HG02798 (cell line): ENCODE measurements around the gene ABHD15.
A peak's percentile ranks its signal among the peaks of the same experiment; 100 is the strongest.

Source experiments
- ATAC-seq: cut with Tn5 transposase; IDR thresholded peaks from one replicate; pipeline ENCODE4 v1.9.1; 2021; ENCODE audit warnings: mild to moderate bottlenecking; ENCODE audit not compliant: unreplicated experiment, poor library complexity

The ABHD15 gene

DNA sequence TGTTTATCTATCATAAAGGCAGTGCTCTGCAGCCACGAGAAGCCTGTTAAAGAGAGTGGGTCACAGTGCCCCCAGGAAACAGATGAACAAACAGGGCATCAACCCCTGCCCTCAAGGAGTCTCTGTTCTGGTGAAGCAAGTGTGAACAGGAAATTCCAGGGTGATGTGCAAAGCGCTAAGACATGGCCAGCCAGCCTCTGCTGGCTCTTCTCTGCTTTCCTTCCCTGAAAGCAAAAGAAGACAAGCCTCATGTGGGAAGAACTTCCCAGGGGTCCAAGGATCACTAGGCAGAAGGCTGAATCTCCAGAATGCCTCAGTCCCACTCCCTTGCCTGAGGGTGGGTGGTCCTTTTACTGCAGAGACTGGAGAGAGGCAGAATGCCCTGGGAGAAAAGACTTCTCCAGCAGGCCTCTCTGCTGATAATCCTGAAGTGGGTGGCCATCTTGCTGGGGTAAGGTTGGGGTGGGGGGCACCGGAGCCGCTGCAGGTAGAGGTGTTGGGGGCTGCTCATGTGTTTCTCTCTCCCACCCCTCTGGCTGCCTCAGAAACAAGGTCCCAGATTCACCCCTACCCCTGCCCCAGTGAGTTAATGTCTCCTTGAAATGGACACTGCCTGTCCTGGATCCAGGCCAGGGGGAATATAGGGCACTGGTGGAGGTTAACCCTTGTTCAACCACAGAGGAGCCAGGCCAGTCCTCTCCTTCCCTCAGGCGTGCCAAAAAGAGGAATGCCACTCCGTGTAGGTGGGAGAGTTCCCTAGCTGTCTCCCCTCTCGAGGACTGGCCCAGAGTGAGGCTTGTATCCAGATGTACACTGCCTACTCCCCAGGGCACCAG lies 28.5 kb upstream of the ABHD15 start:
- no peak for ATAC-seq

GRCh38 chr17:29594519-29595090 lies 27.8 kb upstream of the ABHD15 start:
- no peak for ATAC-seq

DNA sequence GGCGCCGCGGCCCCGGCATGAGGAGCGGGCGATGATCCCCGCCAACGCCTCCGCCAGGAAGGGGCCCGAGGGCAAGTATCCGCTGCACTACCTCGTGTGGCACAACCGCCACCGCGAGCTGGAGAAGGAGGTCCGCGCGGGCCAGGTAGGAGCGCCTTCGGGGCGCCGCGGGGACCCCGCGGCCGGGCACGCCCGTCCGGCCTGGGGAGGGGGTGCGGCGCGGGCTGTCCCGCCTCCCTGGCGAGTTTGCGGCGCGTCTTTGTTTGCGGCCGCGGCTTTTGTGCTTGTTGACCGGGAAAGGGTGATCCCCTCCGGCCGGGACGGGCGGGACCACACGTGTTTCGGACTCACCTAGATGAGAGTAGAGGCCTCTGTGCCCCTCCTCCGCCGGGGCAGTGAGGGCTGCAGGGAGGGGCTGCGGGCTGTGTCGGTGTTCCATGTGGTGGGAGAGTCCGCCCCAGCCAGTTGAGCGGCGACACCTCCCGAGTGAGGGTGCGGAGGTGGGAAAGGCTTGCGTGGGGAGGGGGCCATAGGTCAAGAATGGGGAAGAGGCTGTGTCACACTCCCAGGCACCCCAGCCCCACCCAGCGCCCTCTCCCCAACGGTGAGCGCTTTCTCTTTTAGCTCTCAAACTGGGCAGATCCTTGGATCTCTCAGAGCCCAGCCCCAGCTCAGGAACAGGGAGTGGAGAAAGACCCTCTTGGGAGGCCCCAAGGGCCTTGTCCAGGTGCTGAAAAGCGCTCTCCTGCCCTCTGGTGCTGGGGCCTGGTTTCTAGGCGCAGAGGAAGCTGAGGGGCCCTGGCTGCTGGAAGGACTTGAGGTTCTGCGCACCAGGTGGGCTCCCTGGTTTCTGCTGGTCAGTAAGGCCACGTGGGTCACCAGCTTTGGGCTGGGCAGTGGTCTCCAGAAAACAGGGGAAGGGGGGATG lies 27.0 kb upstream of the ABHD15 start:
- ATAC-seq, result no peak

GRCh38 chr17:29592850-29593551 lies 26.2 kb upstream of the ABHD15 start, which contains the start of gene ANKRD13B:
ANKRD13B (plus strand) TSS chr17:29593132; CDS start chr17:29593622, 490 bp downstream.
- no peak for ATAC-seq

GRCh38 chr17:29591737-29592608 lies 25.1 kb upstream of the ABHD15 start:
- peak; percentile 30 for ATAC-seq

- ATAC-seq, result no peak
Observed at GRCh38 chr17:29591146-29591736, 24.4 kb upstream of the ABHD15 start.

- no peak for ATAC-seq
Observed at GRCh38 chr17:29590411-29591145, 23.7 kb upstream of the ABHD15 start.

- ATAC-seq, result peak; percentile 73
Observed at GRCh38 chr17:29589524-29590410, 22.9 kb upstream of the ABHD15 start, which contains the start of gene GIT1. GIT1 (minus strand) TSS chr17:29589648; CDS start chr17:29589378, 270 bp downstream.

DNA sequence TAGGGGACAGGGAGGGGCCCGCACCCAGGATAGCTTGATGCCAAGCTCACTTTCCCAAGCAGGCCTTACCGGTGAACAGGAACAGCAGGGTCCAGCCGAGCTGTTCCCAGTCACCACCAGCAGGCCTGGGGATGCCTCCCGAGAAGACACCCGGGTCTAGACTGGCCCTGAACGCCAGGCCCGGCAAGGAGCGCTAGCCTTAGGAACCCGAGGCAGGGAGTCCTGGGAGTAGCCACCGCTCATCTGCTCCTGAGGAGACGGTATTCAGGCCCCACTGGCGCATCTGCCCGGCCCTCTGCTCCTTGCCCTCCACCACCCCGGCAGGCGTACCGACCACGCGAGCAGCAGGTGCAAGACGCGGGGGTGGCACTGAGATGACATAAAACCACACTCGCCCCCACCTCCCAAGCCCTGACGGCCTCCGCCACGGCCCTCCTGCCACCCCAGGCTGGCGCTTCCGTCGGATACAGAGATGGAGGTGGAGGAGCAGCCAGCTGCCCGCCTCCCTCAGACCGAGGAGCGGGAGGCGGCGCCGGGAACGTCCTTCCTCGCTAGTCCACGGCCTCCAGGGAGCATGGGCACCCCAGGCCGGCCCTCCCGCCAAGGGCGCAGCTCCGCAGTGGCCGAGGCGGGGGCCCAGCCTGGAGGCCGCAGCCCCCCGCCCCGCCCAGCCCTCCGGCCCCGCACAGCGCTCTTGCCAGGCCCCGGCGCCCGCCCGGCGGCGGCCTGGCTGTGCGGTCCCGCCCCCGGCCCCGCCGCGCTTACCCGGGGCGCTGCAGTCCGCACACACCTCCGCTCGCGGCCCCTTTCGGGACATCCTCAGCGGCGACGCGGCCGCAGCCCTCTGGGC lies 21.9 kb upstream of the ABHD15 start:
- ATAC-seq, result peak; percentile 15

- no peak for ATAC-seq
Observed at GRCh38 chr17:29588017-29588561, 21.3 kb upstream of the ABHD15 start.

GRCh38 chr17:29587591-29587990 lies 20.8 kb upstream of the ABHD15 start:
- no peak for ATAC-seq

- ATAC-seq, result no peak
Observed at GRCh38 chr17:29586676-29587469, 20.0 kb upstream of the ABHD15 start.

DNA sequence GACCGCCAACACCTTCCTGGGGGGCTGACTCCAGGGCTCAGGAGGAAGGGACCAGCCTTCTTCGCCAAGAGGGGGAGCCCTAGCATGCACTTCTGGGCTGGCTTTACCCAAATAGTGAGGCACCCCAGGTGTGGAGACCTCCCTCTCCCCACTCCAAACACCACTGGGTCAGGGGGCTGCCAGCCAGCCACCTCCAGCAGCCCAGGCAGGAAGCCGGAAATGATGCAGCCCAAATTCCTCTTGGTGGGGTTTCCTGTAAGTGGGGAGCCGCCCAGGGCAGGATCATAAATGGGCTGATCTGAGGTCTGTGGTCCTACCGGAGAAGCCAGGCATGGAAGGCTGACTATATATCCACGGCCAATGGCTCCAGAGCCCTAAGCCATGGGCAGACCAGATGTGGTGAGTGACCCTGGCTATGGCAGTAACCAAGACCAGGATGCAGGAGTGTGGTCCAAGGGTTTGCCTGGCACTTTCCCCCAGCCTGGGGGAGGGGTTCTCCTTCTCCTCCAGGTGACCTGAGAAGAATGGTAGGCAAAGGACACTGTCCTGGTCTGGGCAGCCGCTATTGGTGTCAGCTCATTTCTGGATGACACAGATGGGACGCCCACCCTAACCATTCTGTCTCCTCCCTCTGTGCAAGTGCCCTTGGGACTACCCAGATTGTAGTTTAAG lies 18.4 kb upstream of the ABHD15 start:
- no peak for ATAC-seq

GRCh38 chr17:29584452-29585079 lies 17.7 kb upstream of the ABHD15 start:
- ATAC-seq, result no peak
